ENCODE data around the gene NR0B2.
"Not testable (repeated sequence)": the region's sequence is repeated elsewhere in the genome, so short reads cannot be mapped to it uniquely, and the experiment has no call there.

NR0B2 gene

GRCh38 chr1:26888231-26888630, 25.5 kb downstream of the NR0B2 start:
- no peak overlapping the region for H4K91ac ChIP-seq (ENCODE audit: low read depth, low read length, poor library complexity)
- WGBS, 2 donors (ENCODE audit: extremely low coverage in 2 of 2, insufficient read length in 2 of 2, insufficient replicate concordance in 1 of 2): no CpG with 5 or more reads among the region's 1 CpG
- H3K14ac ChIP-seq (ENCODE audit: low read length): no peak overlapping the region
- H3K36me3 ChIP-seq (replicated peaks in 1 of 2; ENCODE audit: control insufficient read depth in 2 of 2, insufficient read depth in 2 of 2, low read length in 2 of 2): peaks cover 34 to 68% of the 10 kb centered on the region in 2 donors
- H3K27ac ChIP-seq (replicated peaks; ENCODE audit: low read length): no peak overlapping the region
- H3K4ac ChIP-seq (ENCODE audit: low read length): no peak overlapping the region
- H2BK120ac ChIP-seq (ENCODE audit: low read depth, low read length): no peak overlapping the region
- no peak overlapping the region for H3K4me2 ChIP-seq (ENCODE audit: insufficient read depth, low read length, poor library complexity, severe bottlenecking)
- no peak overlapping the region for H2AK5ac ChIP-seq (ENCODE audit: low read depth, low read length)
- H3K4me1 ChIP-seq (ENCODE audit: control insufficient read depth in 2 of 2, insufficient read depth in 1 of 2, low read depth in 1 of 2, low read length in 2 of 2): peaks cover 5 to 9% of the 10 kb centered on the region in 2 donors
- H2BK12ac ChIP-seq (ENCODE audit: low read length): no peak overlapping the region
- H2AFZ ChIP-seq (ENCODE audit: low read length): no peak overlapping the region
- H3K9ac ChIP-seq (ENCODE audit: low read depth, low read length, poor library complexity): no peak overlapping the region
- H2BK5ac ChIP-seq (ENCODE audit: low read length): no peak overlapping the region
- H3K27me3 ChIP-seq (ENCODE audit: control insufficient read depth in 3 of 3, insufficient read depth in 3 of 3, low read depth in 1 of 3, low read length in 3 of 3): no peaks in the 10 kb centered on the region
- H2BK15ac ChIP-seq (ENCODE audit: low read length): no peak overlapping the region
- no peak overlapping the region for H3K4me3 ChIP-seq (ENCODE audit: low read length in 2 of 2)
- no peak overlapping the region for H4K8ac ChIP-seq (ENCODE audit: low read depth, low read length)
- no peak for DNase-seq (ENCODE audit: low spot score)
- H3K18ac ChIP-seq (ENCODE audit: low read length): no peak overlapping the region
- H3K23ac ChIP-seq (ENCODE audit: low read depth, low read length, poor library complexity): no peak overlapping the region
- peaks cover 7% of the 10 kb centered on the region for H3K79me1 ChIP-seq (ENCODE audit: low read depth, low read length)
- no peaks in the 10 kb centered on the region for H3K9me3 ChIP-seq (replicated peaks in 1 of 2; ENCODE audit: control insufficient read depth in 2 of 2, insufficient read depth in 1 of 2, low read depth in 1 of 2, low read length in 2 of 2)

- H3K27ac ChIP-seq (replicated peaks; ENCODE audit: low read length): no peak overlapping the region
- no peaks in the 10 kb centered on the region for H3K9me3 ChIP-seq (replicated peaks in 1 of 2; ENCODE audit: control insufficient read depth in 2 of 2, insufficient read depth in 1 of 2, low read depth in 1 of 2, low read length in 2 of 2)
- peaks cover 10% of the 10 kb centered on the region for H3K79me1 ChIP-seq (ENCODE audit: low read depth, low read length)
- H3K27me3 ChIP-seq (ENCODE audit: control insufficient read depth in 3 of 3, insufficient read depth in 3 of 3, low read depth in 1 of 3, low read length in 3 of 3): no peaks in the 10 kb centered on the region
- H3K4me1 ChIP-seq (ENCODE audit: control insufficient read depth in 2 of 2, insufficient read depth in 1 of 2, low read depth in 1 of 2, low read length in 2 of 2): peaks cover 5 to 9% of the 10 kb centered on the region in 2 donors
- whole genome bisulfite sequencing, 2 donors (ENCODE audit: extremely low coverage in 2 of 2, insufficient read length in 2 of 2, insufficient replicate concordance in 1 of 2): no CpG with 5 or more reads among the region's 1 CpG
- DNase-seq (ENCODE audit: low spot score): no peak
- H3K4me2 ChIP-seq (ENCODE audit: insufficient read depth, low read length, poor library complexity, severe bottlenecking): no peak overlapping the region
- H3K36me3 ChIP-seq (replicated peaks in 1 of 2; ENCODE audit: control insufficient read depth in 2 of 2, insufficient read depth in 2 of 2, low read length in 2 of 2): peaks cover 36 to 68% of the 10 kb centered on the region in 2 donors
- no peak overlapping the region for H2BK15ac ChIP-seq (ENCODE audit: low read length)
- no peak overlapping the region for H3K4me3 ChIP-seq (ENCODE audit: low read length in 2 of 2)
- H2AK5ac ChIP-seq (ENCODE audit: low read depth, low read length): no peak overlapping the region
- H3K18ac ChIP-seq (ENCODE audit: low read length): no peak overlapping the region
- no peak overlapping the region for H4K8ac ChIP-seq (ENCODE audit: low read depth, low read length)
- no peak overlapping the region for H4K91ac ChIP-seq (ENCODE audit: low read depth, low read length, poor library complexity)
- H3K9ac ChIP-seq (ENCODE audit: low read depth, low read length, poor library complexity): no peak overlapping the region
- H3K4ac ChIP-seq (ENCODE audit: low read length): no peak overlapping the region
- H2BK5ac ChIP-seq (ENCODE audit: low read length): no peak overlapping the region
- H2BK120ac ChIP-seq (ENCODE audit: low read depth, low read length): no peak overlapping the region
- H2AFZ ChIP-seq (ENCODE audit: low read length): no peak overlapping the region
- no peak overlapping the region for H2BK12ac ChIP-seq (ENCODE audit: low read length)
- no peak overlapping the region for H3K23ac ChIP-seq (ENCODE audit: low read depth, low read length, poor library complexity)
- no peak overlapping the region for H3K14ac ChIP-seq (ENCODE audit: low read length)
Observed at GRCh38 chr1:26887125-26887524, 26.6 kb downstream of the NR0B2 start.

- H4K91ac ChIP-seq (ENCODE audit: low read depth, low read length, poor library complexity): no peak overlapping the region
- no peak overlapping the region for H3K4me3 ChIP-seq (ENCODE audit: low read length in 2 of 2)
- H2AFZ ChIP-seq (ENCODE audit: low read length): no peak overlapping the region
- no peaks in the 10 kb centered on the region for H3K27me3 ChIP-seq (ENCODE audit: control insufficient read depth in 3 of 3, insufficient read depth in 3 of 3, low read depth in 1 of 3, low read length in 3 of 3)
- no peak for DNase-seq (ENCODE audit: low spot score)
- no peak overlapping the region for H3K14ac ChIP-seq (ENCODE audit: low read length)
- no peak overlapping the region for H2BK15ac ChIP-seq (ENCODE audit: low read length)
- WGBS, 2 donors (ENCODE audit: extremely low coverage in 2 of 2, insufficient read length in 2 of 2, insufficient replicate concordance in 1 of 2): 100% methylated on average over 1 of the region's 5 CpGs; no CpG with 5 or more reads in 1 of the 2 donors
- H3K36me3 ChIP-seq (replicated peaks in 1 of 2; ENCODE audit: control insufficient read depth in 2 of 2, insufficient read depth in 2 of 2, low read length in 2 of 2): peaks cover 40 to 83% of the 10 kb centered on the region in 2 donors
- no peak overlapping the region for H3K4me2 ChIP-seq (ENCODE audit: insufficient read depth, low read length, poor library complexity, severe bottlenecking)
- peaks cover 3% of the 10 kb centered on the region for H3K79me1 ChIP-seq (ENCODE audit: low read depth, low read length)
- H2BK12ac ChIP-seq (ENCODE audit: low read length): no peak overlapping the region
- H3K23ac ChIP-seq (ENCODE audit: low read depth, low read length, poor library complexity): no peak overlapping the region
- no peaks in the 10 kb centered on the region for H3K9me3 ChIP-seq (replicated peaks in 1 of 2; ENCODE audit: control insufficient read depth in 2 of 2, insufficient read depth in 1 of 2, low read depth in 1 of 2, low read length in 2 of 2)
- no peak overlapping the region for H2BK5ac ChIP-seq (ENCODE audit: low read length)
- no peak overlapping the region for H2AK5ac ChIP-seq (ENCODE audit: low read depth, low read length)
- no peak overlapping the region for H2BK120ac ChIP-seq (ENCODE audit: low read depth, low read length)
- no peak overlapping the region for H3K27ac ChIP-seq (replicated peaks; ENCODE audit: low read length)
- H3K4me1 ChIP-seq (ENCODE audit: control insufficient read depth in 2 of 2, insufficient read depth in 1 of 2, low read depth in 1 of 2, low read length in 2 of 2): no peaks in the 10 kb centered on the region
- no peak overlapping the region for H3K9ac ChIP-seq (ENCODE audit: low read depth, low read length, poor library complexity)
- no peak overlapping the region for H3K4ac ChIP-seq (ENCODE audit: low read length)
- no peak overlapping the region for H4K8ac ChIP-seq (ENCODE audit: low read depth, low read length)
- H3K18ac ChIP-seq (ENCODE audit: low read length): no peak overlapping the region
Observed at GRCh38 chr1:26882696-26883463, 30.9 kb downstream of the NR0B2 start.

GRCh38 chr1:26881611-26882010, 32.2 kb downstream of the NR0B2 start:
- not testable (repeated sequence) for H2BK15ac ChIP-seq (ENCODE audit: low read length); H3K9me3 ChIP-seq (replicated peaks in 1 of 2; ENCODE audit: control insufficient read depth in 2 of 2, insufficient read depth in 1 of 2, low read depth in 1 of 2, low read length in 2 of 2); H4K8ac ChIP-seq (ENCODE audit: low read depth, low read length); H3K4me3 ChIP-seq (ENCODE audit: low read length in 2 of 2); H3K79me1 ChIP-seq (ENCODE audit: low read depth, low read length); H3K4ac ChIP-seq (ENCODE audit: low read length); H3K18ac ChIP-seq (ENCODE audit: low read length); H3K23ac ChIP-seq (ENCODE audit: low read depth, low read length, poor library complexity); H3K9ac ChIP-seq (ENCODE audit: low read depth, low read length, poor library complexity); DNase-seq (ENCODE audit: low spot score); H2BK120ac ChIP-seq (ENCODE audit: low read depth, low read length); H3K4me2 ChIP-seq (ENCODE audit: insufficient read depth, low read length, poor library complexity, severe bottlenecking); H3K4me1 ChIP-seq (ENCODE audit: control insufficient read depth in 2 of 2, insufficient read depth in 1 of 2, low read depth in 1 of 2, low read length in 2 of 2); H3K14ac ChIP-seq (ENCODE audit: low read length); H4K91ac ChIP-seq (ENCODE audit: low read depth, low read length, poor library complexity); H2BK5ac ChIP-seq (ENCODE audit: low read length); H2AFZ ChIP-seq (ENCODE audit: low read length); H3K27me3 ChIP-seq (ENCODE audit: control insufficient read depth in 3 of 3, insufficient read depth in 3 of 3, low read depth in 1 of 3, low read length in 3 of 3); H2BK12ac ChIP-seq (ENCODE audit: low read length); H3K27ac ChIP-seq (replicated peaks; ENCODE audit: low read length); H2AK5ac ChIP-seq (ENCODE audit: low read depth, low read length)
- no CpG with 5 or more reads among the region's 6 CpGs for WGBS, 2 donors (ENCODE audit: extremely low coverage in 2 of 2, insufficient read length in 2 of 2, insufficient replicate concordance in 1 of 2)
- peaks cover 40 to 87% of the 10 kb centered on the region in 2 donors for H3K36me3 ChIP-seq (replicated peaks in 1 of 2; ENCODE audit: control insufficient read depth in 2 of 2, insufficient read depth in 2 of 2, low read length in 2 of 2)

All from neuronal stem cell (in vitro differentiated cells).